Stimulated activated CD8-positive, alpha-beta memory T cell treated with anti-CD3 and anti-CD28 coated beads, Interleukin-15, amount 100 ng/mL, for 24 hours (primary cell): Measurements from ENCODE around the gene YTHDC1.
"Not testable (repeated sequence)": the region's sequence is repeated elsewhere in the genome, so short reads cannot be mapped to it uniquely, and the experiment has no call there.

Source experiments
- DNase-seq: peaks from one replicate; pipeline ENCODE4 v3.0.0-alpha.2; 2020; ENCODE audit warnings: low read depth

YTHDC1 gene

DNA sequence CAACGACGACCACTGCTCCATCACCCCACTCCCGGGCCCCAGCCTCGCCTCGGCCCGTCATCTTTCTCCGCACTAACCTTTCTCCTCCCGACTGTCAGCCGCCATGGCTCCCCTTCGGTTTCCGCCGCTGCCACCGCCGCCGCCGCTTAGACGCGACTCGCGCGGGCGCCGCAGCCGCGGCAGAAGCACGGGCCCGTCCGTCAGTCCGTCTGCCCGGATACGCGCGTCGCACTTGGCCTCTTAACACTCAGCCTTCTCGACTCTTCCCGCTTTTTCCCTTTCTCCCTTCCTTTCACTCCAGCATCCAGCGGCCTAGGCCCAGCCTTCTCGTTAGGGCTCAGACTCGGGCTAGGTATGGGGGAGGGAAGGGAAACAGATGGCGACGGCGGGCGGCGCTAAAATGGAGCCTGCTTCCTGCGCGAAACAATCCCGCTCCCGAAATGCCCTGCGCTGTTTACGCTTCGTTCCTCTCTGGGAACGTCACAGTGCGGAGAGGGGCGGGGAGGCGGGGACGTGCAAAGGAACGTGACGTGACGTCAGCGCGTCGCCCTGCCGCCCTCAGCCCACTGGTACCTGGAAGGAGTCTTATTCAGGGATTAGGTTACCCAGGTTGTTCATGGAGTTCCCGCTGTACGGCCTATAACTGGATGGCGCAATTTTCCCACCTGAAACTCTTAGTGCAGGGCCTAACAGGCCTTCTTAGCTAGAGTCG is at the start of gene YTHDC1:
Gene YTHDC1 (minus strand): TSS at position 442 of the 712 bp plus-strand sequence. CDS start 337 bp downstream, at position 105.
- peak; percentile 88 for DNase-seq

DNA sequence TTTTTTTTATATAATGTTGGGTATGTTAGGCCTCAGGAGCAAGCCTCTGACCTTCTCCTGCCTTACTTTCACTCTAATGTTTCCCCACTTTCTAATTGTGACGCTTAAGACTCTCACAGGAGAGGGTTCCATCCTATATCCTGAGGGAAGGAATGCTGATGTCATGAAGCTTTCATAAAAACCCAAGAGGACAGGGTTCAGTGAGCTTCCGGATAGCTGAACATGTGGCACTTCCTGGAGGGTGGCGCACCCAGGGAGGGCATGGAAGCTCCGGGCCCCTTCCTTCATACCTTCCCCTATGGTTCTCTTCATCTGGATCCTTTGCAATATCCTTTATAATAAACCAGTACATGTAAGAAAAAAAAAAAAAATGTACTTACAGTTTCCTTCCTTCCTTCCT is 49.4 kb upstream of the YTHDC1 start:
- DNase-seq: no peak

DNA sequence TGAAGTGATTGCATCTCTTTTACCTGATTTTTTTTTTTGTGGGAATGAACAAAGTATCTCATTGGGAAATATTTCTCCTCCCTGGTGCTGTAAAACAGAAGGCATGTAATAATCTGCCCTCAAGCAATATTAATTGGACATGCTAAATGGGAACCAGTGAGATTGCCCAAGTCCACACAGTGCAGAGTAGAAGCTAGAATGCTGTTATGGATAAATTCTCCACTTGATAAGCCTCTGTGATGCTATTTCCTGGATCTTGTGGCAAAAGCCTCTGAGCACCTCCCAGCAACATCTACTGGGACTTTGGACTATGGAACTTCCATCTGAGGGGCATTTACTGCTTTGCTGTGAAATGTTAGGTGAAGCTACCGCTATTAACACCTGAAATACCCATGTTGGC is 46.9 kb upstream of the YTHDC1 start:
- DNase-seq: no peak

DNA sequence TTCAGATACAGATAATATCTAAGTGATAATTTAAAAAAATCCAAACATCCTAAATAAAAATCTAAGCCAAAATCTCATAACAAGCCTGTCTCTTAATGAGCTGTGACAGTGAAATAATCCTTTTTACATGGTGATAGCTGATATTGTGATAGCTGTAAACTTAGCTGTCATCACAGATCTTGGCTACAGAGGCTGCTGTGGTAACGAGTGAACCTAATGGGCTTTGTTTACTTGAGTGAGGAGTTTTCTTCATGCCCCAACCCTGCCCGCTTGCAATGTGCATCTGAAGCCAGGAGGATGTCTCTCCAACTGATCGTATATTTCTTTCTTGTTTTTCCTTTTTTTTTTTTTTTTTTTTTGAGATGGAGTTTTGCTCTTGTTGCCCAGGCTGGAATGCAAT is 41.5 kb upstream of the YTHDC1 start:
- no peak for DNase-seq

DNA sequence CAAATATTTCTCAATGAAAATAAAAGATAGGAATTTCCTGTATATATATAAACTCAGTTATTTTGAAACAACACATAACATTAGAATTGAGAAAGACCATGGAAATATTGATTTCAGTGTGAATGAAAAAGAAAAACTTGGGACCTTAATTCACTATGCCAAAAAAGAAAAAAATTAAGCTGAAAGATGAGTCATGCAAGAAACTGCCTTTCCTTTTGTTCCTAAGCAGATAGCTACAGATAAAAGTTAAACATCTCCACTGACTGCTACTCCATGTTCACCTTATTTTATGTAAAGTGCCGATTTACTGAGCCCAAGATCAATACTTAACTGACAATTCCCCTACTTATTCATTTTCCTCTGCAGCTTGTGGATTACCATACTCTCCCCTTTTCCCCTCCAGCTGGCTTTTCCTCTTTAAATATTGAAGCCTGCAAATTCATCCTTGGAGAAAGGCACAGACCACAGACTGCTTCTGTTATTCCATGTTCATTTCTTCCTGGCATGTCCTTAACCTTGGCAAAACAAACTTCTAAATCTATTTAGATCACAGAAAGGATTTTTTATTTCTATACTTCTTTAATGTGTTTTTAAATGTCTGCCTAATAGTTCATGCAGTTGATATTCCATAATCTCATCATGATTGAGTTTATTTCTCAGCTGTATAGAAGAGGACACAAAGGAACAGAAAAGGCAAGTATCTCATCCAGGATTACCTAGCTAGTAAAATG is 40.5 kb upstream of the YTHDC1 start:
- DNase-seq: no peak

DNA sequence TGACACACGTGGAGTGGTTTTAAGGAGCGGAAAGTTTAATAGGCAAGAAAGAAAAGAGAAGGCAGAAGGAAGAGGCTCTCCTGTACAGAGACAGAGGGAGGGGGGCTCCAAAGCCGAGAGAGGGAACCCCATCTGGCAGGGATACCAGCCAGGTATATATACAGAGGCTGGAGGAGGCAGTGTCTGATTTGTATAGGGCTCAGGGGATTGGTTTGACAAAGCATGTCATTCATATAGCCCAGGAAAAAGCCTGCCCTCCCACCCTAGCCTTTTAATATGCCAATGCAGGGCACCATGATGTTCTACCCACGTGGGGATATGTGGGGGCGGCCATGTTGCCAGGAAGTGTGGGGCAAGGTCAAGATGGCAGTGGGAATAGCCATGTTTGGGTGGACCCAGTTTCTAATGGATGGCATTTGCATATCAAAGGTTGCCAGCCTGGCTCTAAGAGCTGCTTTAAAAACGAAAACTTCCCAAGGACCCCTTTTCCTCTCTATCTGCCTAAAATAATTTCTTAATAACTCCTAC is 39.6 kb upstream of the YTHDC1 start:
- DNase-seq: not testable (repeated sequence)

DNA sequence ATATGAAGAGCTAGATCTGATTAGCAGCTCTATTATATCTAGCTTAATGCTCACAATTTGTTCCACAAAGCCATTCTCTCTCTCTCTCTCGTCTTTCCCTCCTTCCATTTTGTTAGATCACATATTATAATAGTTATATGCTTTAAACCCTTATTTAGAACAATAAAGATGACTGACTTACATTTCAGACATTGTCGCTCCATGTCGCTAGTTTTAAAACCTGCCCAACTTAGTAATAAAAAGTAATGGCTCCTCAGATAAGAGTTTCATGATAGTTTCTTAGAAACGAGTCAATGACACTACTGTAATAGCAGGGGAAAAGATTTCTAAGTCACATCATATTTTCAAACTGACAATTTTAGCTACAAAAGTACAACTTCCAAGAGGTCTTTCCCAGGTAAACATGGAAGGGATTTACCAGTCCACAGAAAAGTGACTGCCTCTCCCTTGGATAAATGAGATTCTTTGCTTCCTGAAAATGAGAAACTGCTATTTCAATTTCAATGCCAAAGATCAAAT is 38.5 kb upstream of the YTHDC1 start:
- no peak for DNase-seq

DNA sequence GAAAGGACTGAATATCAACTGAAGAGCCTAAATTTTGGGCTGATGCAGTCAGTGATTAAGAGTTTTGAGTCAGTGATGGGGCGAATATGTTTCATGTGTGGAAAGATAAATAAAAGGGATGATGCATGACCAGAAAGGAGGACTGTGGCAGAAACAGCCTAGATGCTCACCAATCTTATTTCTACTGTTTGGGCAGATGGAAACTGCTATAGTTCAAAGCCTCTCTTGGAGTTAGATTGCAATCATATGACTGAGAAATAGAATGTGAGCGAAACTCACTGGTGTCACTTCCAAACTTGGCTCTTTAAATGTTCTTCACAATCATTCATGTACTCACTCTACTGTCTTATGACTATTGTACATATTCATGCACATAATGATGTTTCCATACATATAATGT is 35.4 kb upstream of the YTHDC1 start:
- no peak for DNase-seq

DNA sequence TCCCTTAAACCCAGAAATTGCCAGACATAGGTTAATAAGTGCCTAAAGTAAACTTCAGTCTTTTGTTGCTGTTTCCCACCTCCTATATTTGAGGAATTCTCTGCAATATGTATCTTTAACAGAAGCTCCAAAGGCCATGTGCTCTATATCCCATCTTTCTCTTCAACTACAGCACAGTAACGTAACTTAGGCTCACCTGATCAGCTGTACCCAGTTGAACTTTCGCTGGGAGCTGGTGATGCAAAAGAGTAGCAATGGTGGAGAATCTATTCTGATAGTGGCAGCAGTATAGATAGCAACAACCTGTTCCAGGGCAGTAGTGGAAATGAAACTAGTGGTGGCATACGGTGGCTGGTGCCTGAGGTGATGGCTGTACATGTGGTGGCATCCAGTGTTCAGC is 33.2 kb upstream of the YTHDC1 start:
- no peak for DNase-seq

DNA sequence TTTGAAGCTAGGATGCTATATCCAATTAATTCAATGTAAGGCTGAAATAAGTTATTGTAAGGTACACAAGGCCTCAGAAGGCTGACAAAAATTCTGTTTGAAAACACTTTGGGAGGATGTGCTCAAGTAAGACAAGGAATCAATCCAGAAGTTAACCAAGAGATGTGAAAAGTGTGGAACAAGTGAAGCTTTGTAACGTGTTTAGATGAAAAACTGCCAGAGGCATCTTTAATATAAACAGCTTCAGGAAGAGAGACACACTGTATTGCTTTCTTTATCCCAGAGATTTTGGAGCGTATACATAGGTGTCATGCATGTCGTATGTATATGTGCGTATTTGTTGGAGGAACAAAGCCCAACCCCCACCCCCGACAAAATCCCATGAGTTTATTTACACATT is 28.3 kb upstream of the YTHDC1 start:
- no peak for DNase-seq

DNA sequence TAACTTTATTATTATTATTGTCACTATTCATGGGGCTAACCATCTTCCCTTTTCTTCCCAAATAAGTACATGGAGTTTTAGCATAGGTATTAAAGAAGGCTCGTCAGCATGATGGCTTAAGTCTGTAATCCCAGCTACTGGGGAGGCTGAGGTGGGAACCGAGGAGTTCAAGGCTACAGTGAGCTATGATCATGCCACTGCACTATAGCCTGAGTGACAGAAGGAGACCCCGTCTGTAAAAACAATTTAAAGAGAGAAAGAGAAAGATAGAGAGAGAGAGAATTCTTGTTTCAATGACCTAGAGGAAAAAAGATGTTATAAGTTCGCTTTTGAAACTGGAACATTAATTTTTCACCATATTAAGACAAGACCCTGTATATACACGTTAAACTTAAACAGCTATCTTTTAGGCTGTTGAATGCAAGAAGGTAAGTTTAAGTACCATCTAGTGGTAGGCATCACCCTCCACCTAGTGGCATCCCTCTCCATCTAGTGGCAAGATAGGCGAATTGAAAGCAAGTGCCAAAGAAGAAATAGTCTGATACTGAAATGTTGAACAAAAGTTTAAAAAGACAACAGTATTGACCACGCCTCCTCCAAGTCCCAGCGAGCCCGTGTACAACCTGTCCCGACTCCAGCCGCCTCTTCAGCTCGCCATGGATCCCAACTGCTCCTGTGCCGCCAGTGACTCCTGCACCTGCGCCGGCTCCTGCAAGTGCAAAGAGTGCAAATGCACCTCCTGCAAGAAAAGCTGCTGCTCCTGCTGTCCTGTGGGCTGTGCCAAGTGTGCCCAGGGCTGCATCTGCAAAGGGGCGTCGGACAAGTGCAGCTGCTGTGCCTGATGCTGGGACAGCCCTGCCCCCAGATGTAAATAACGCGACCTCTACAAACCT is 26.0 kb upstream of the YTHDC1 start:
- DNase-seq: no peak

DNA sequence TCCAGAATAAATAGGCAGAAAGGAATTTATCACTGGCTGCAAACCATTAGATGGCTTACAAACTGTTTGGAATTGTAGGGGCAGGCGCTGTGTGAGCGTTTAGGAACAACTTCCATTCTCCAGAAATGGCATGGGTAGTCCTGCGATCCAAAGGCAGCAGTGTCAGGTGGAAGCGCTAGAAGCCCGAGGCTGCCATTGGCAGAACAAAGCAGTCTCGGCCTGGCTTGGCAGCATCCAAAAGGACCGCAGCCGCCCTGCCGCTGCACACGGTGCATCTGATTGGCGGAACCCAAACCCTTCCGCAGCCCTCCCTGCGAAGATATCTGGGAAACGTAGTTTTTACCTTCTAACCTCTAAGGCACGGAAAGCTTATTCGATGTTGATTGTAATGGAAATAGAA is 23.6 kb upstream of the YTHDC1 start:
- no peak for DNase-seq

DNA sequence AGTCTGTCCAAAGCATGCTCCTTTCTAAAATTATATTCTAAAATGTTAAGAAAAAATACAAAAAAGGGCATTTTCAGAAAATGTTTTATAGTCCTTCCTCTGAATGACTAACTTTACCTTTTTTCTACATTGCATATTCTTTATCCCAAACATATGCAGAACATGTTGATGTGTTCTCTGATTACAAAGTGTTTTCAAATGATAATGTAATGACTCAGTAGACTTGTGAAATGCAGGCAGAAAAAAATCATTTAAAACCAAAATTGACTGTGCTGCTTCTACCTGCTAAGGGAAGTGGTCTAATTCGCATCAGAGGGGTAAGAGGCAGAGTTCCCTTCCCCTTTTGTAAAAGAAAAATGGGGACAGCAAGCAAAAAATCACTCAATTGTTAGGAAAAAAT is 22.7 kb upstream of the YTHDC1 start:
- DNase-seq: no peak

DNA sequence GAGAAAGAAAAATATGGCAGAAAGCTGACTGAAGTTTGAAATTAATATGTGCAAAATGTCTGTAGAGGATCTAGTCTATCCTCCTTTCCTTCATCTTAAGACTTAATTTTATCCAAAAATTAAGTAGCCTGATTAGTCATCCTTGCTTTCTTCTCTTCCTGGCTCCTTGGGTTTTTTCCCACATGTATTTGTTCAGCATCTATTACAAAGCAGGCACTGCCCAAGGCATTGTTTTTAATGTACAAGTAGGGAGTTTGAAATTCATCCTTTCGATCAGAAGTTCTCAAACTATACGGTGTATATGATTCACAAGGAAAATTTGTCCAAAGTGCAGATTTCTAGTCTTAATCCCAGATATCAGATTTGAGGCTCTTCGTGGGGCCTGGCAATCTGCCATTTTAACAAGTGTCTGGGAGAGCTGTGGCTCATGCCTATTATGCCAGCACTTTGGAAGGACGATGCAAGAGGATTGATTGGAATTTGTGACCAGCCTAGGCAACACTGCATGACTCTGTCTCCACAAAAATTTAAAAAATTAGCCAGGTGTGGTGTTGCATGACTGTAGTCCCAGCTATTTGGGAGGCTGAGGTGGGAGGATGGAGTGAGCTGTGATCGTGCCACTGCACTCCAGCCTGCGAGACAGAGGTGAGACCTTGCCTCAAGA is 19.4 kb upstream of the YTHDC1 start:
- DNase-seq: no peak

DNA sequence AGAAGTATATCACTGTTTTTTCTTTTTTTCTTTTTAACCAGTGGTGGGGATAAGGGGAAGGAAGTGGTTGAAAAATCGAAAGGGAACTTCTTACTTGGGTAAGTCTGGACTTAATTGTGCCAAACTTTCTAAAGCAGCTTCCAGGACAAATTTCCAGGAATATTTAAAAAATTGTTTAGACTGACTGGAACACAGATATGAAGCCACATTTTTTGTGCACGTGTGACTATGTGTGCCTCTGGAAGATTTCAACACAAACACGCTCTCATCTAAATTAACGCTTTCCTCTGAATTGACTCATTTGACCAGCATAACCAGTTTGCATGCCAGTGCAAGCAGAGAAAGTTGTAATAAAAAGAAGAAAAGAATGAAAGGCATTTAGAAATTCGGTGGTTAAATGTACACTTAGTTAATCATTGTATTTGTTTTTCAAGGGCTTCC is 18.8 kb upstream of the YTHDC1 start:
- DNase-seq: no peak

DNA sequence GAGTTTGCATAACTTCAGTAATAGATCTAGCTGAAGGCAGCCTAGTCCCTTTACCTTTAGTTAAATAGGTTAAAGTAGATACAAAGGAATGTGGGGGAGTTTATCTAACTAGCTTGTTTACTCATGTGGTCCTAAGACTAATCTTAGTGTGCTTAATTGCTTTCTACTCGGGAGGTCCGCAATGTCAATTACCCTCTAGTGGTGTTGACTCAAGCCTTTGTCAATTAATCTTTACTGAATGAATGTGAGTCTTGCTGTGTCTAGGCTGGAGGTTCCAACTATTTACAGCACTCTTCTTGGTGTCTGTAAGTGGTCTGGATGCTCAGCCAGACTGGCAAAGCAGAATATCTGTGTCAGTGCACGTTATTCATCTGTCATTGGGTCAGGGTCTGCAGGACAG is 17.9 kb upstream of the YTHDC1 start:
- DNase-seq: no peak

DNA sequence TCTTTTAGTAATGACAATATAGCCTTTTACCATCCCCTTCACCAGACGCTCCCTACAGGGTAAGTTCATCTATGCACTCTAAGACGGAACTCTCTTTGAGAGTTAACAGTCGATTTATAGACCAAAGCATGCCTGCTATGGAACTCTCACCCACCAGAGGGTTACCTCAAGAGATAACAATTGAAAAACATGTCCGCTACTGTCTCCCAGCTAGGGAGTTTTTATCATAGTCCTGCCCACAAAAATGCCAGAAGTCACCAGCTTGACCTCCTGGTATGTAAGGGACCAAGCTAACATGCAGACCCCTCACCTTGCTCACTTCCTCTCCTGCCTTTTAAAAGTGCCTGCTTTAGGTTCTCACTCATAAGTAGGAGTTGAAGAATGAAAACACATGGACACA is 16.7 kb upstream of the YTHDC1 start:
- no peak for DNase-seq

DNA sequence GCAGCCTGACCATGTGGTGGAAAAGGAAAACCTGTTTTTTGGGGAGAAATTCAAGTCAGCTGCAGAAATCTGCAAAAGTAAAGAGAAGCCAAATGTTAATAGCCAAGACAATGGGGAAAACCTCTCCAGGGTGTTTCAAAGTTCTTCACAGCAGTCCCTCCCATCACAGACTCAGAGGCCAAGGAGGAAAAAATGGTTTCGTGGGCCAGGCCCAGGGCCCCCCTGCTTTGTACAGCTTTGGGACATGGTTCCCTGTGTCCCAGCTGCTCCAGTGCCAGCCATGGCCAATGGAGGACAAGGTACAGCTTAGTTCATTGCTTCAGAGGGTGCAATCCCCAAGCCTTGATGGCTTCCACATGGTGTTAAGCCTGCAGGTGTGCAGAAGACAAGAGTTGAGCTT is 15.2 kb upstream of the YTHDC1 start:
- DNase-seq: no peak

DNA sequence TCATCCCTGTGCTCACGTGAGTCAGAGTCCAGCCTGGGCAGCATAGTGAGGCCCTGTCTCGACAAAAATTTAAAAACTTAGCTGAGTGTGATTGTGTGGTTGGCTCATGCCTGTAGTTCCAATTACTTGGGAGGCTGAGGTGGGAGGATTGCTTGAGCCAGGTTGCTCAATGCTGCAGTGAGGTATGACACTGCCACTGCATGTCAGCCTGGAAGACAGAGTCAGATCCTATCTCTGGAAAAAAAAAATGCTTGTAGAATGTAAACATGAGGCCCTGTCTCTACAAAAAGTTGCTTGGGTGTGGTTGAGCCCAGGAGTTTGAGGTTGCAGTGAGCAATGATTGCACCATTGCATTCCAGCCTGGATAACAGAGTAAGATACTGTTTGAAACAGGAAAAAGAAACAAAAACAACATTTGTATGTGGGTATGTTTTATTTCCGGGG is 11.3 kb upstream of the YTHDC1 start:
- DNase-seq: no peak

DNA sequence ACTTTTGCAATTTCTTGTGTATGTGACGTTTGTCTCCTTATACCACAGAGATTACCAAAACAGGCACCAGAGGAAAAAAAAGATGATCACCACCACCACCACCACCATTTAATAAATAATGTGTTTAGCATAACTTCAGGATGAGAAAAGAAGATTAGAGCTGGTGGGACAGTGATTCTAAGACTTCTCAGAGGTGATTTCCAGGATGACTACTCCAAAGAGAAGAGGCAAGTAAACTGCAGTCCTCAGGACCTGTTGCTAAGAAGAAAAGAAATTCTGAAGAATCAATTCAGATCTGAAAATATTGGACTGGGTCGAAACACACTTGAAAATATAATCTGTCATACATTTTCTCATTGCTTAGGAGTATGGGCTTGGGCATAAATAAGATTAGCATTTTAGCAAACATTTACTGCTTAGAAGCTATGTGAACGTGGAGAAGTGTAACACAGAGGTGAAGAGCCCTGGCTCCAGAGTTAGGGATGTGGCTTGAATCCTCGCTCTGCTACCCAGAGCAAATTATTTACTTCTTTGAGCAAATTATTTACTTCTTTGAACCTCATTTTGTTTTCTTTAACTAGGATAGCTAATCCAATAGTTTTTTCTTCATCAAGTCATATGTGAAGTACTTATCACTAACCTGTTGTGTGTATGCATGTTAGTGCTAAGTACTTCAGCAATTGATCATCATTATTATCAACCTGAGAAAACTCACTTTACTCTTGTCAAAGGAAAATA is 10.5 kb upstream of the YTHDC1 start:
- no peak for DNase-seq

DNA sequence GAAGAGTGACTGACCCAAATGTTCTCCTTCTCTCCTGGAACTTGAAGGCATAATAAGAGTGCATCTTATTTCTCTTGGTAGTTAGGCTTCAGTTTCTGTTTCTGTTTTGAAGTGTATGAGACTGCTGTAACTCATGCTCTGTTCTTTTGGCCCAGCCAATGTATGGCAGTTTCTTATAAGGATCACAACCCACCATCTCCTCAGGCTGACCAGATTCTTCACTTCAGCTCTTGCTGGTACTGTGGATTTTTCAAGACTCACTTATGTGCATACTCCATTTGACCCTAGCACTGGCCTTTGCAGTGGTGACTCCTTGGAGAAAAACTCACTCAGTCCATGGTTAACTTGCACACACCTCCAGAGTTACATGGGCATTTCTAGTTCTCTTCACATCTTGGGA is 9.6 kb upstream of the YTHDC1 start:
- no peak for DNase-seq
